SK-N-SH (cell line): ENCODE results near the gene HEATR3. TPM values are rescaled to one million over a fixed set of nuclear protein-coding genes. Genes with fewer than 3 reads are reported as not detected.

Experiments used
- CTCF ChIA-PET: fragments of 300-600, 350-600 bp; formaldehyde crosslinking; extraction: SDS; loops from one replicate; lab custom pipeline; 2021; lab: Yijun Ruan, JAX
- POLR2A ChIA-PET: fragments of 350-600 bp; sonication (Branson Sonifier 250); formaldehyde crosslinking; extraction: SDS; loops from one replicate; lab custom pipeline; 2020; ENCODE audit warnings: antibody characterized with exemption, inconsistent platforms; lab: Yijun Ruan, JAX
- DNase-seq: peaks from one replicate; pipeline ENCODE4 v3.0.0; 2012
- H2AFZ ChIP-seq: fragments of 200-600 bp; sonication (generic); 2 replicates; pipeline ENCODE4 v1.8.1; 2016; ENCODE audit warnings: antibody characterized with exemption, mild to moderate bottlenecking, low read depth
- H3F3A ChIP-seq: fragments of 200-600 bp; sonication (generic); replicated peaks from 2 replicates; pipeline ENCODE3; 2016; ENCODE audit warnings: antibody characterized with exemption, mild to moderate bottlenecking; ENCODE audit not compliant: insufficient read depth
- H3K27ac ChIP-seq, 2 experiments: fragments of 200-500 bp in 1 of 2; fragments of 200-600 bp in 1 of 2; sonication (Bioruptor generic) in 1 of 2; sonication (generic), shearing (Covaris generic) in 1 of 2; 2 replicates each; pipeline versions ENCODE4 v1.5.1 to v1.6.1; 2014 to 2016; ENCODE audit warnings: low read depth in 2 of 2, inconsistent platforms in 1 of 2, low read length in 1 of 2, mild to moderate bottlenecking in 1 of 2, mixed read lengths in 1 of 2
- H3K27me3 ChIP-seq: fragments of 200-600 bp; sonication (generic), shearing (Covaris generic); 2 replicates; pipeline ENCODE4 v1.6.1; 2016; ENCODE audit warnings: mixed run types; ENCODE audit not compliant: insufficient read depth
- H3K36me3 ChIP-seq, 2 experiments: fragments of 200-500 bp in 1 of 2; fragments of 200-600 bp in 1 of 2; sonication (Bioruptor generic) in 1 of 2; sonication (generic) in 1 of 2; replicated peaks in 1 of 2; 2 replicates each; pipeline versions ENCODE3 to v1.5.1; 2014 to 2016; ENCODE audit warnings: low read length in 1 of 2, mild to moderate bottlenecking in 1 of 2; ENCODE audit not compliant: insufficient read depth in 2 of 2, control insufficient read depth in 1 of 2
- H3K4me1 ChIP-seq, 2 experiments: fragments of 200-500 bp in 1 of 2; fragments of 200-600 bp in 1 of 2; sonication (Bioruptor generic) in 1 of 2; sonication (generic), shearing (Covaris generic) in 1 of 2; 2 replicates each; pipeline versions ENCODE4 v1.5.1 to v1.6.1; 2014 to 2016; ENCODE audit warnings: low read depth in 1 of 2, low read length in 1 of 2, mixed run types in 1 of 2; ENCODE audit not compliant: insufficient read depth in 2 of 2, control insufficient read depth in 1 of 2
- H3K4me2 ChIP-seq: fragments of 200-600 bp; sonication (generic), shearing (Covaris generic); 2 replicates; pipeline ENCODE4 v1.6.1; 2017; ENCODE audit warnings: mixed run types
- H3K4me3 ChIP-seq, 2 experiments: fragments of 200-500 bp in 1 of 2; fragments of 200-600 bp in 1 of 2; sonication (Bioruptor generic) in 1 of 2; sonication (generic), shearing (Covaris generic) in 1 of 2; 2 replicates each; pipeline versions ENCODE4 v1.5.1 to v1.8.1; 2014 to 2016; ENCODE audit warnings: low read depth in 2 of 2, inconsistent platforms in 1 of 2, low read length in 1 of 2, mild to moderate bottlenecking in 1 of 2, mixed read lengths in 1 of 2, moderate library complexity in 1 of 2
- H3K79me2 ChIP-seq: fragments of 200-600 bp; sonication (generic); 2 replicates; pipeline ENCODE4 v1.8.1; 2017; ENCODE audit warnings: mild to moderate bottlenecking; ENCODE audit not compliant: insufficient read depth
- H3K9ac ChIP-seq: fragments of 200-600 bp; sonication (generic); 2 replicates; pipeline ENCODE4 v1.6.1; 2017; ENCODE audit warnings: mixed run types
- H3K9me2 ChIP-seq: fragments of 200-600 bp; sonication (generic); 2 replicates; pipeline ENCODE4 v1.6.1; 2017; ENCODE audit warnings: mixed run types
- H3K9me3 ChIP-seq: fragments of 200-600 bp; sonication (generic); 2 replicates; pipeline ENCODE4 v1.6.1; 2017; ENCODE audit warnings: mixed run types, mild to moderate bottlenecking, moderate library complexity
- H4K20me1 ChIP-seq: fragments of 200-600 bp; sonication (generic); 2 replicates; pipeline ENCODE4 v1.6.1; 2017; ENCODE audit warnings: mild to moderate bottlenecking, mixed run types; ENCODE audit not compliant: insufficient read depth
- CTCF ChIP-seq: fragments of 200-600 bp; sonication (generic); IDR thresholded peaks from 2 replicates; pipeline ENCODE4 v1.6.1; 2017; ENCODE audit warnings: antibody characterized with exemption, mild to moderate bottlenecking, moderate library complexity
- ELF1 ChIP-seq: IDR thresholded peaks from 2 replicates; pipeline ENCODE4 v1.4.0; 2012
- EP300 ChIP-seq, 2 experiments: IDR thresholded peaks; 2 replicates each; pipeline versions ENCODE4 v1.4.0 to v1.6.1; 2012; ENCODE audit warnings: borderline replicate concordance in 1 of 2, low read depth in 1 of 2, low read length in 1 of 2
- EZH2phosphoT487 ChIP-seq: fragments of 200-600 bp; sonication (generic); IDR thresholded peaks from 2 replicates; pipeline ENCODE4 v1.6.1; 2017; ENCODE audit warnings: low read depth, mixed run types, mild to moderate bottlenecking, antibody characterized with exemption, moderate library complexity, borderline replicate concordance
- FOXM1 ChIP-seq: IDR thresholded peaks from 2 replicates; pipeline ENCODE4 v1.4.0; 2012; ENCODE audit warnings: low read depth, mild to moderate bottlenecking
- GATA2 ChIP-seq: sonication (generic); formaldehyde crosslinking; IDR thresholded peaks from 2 replicates; pipeline ENCODE4 v1.5.0; 2020; ENCODE audit warnings: mild to moderate bottlenecking, missing genetic modification reagents
- MXI1 ChIP-seq: IDR thresholded peaks from 2 replicates; pipeline ENCODE4 v1.6.1; 2012; ENCODE audit warnings: mild to moderate bottlenecking, low read depth, low read length, improper control_type of control experiment
- POLR2AphosphoS5 ChIP-seq: IDR thresholded peaks from 2 replicates; pipeline ENCODE4 v1.6.1; 2012; ENCODE audit warnings: low read depth, low read length
- RCOR1 ChIP-seq: fragments of 150-350 bp; IDR thresholded peaks from 2 replicates; pipeline ENCODE4 v1.6.1; 2017; ENCODE audit warnings: antibody characterized with exemption, low read length
- RFX5 ChIP-seq: IDR thresholded peaks from 2 replicates; pipeline ENCODE4 v1.6.1; 2012; ENCODE audit warnings: mild to moderate bottlenecking, improper control_type of control experiment, low read length
- SMC3 ChIP-seq: IDR thresholded peaks from 2 replicates; pipeline ENCODE4 v1.6.1; 2012; ENCODE audit warnings: low read depth, low read length, improper control_type of control experiment
- TCF12 ChIP-seq: IDR thresholded peaks from 2 replicates; pipeline ENCODE4 v1.4.0; 2012
- TEAD4 ChIP-seq: IDR thresholded peaks from 2 replicates; pipeline ENCODE4 v1.4.0; 2012; ENCODE audit warnings: mild to moderate bottlenecking, borderline replicate concordance; ENCODE audit not compliant: insufficient read depth
- USF2 ChIP-seq: fragments of 150-350 bp; IDR thresholded peaks from 2 replicates; pipeline ENCODE4 v1.6.1; 2017; ENCODE audit warnings: antibody characterized with exemption, low read length, low read depth, borderline replicate concordance
- YY1 ChIP-seq: IDR thresholded peaks from 2 replicates; pipeline ENCODE4 v1.4.0; 2012; ENCODE audit warnings: low read depth, mild to moderate bottlenecking
- WGBS: methylation state at CpG from one replicate; pipeline ENCODE4 v1.1.6; 2017; ENCODE audit warnings: low lambda C conversion rate; 5-methylcytosine and 5-hydroxymethylcytosine counted together
- polyA plus RNA-seq, 3 experiments: library from polyadenylated mRNA; depleted of rRNA; stranded (reverse); fragments of >200 nt; gene quantifications; 2 replicates each; pipeline ENCODE4 v1.2.3, GENCODE V29; 2012
- TF ChIP-seq, protein P1 (sequence below): IDR thresholded peaks from 2 replicates; pipeline ENCODE4 v1.4.0; 2012; ENCODE audit warnings: low read depth, borderline replicate concordance
- TF ChIP-seq, protein P2 (sequence below): IDR thresholded peaks from 2 replicates; pipeline ENCODE4; 2012

HEATR3 gene
- polyA plus RNA-seq, 1 of the 3 experiments (the other 2 are of a cell fraction), result 10.1 TPM

GRCh38 chr16:50038286-50038685 lies 27.5 kb upstream of the HEATR3 start:
- Histone ChIP-seq H3K4me2 (no peak overlapping the region), H4K20me1 (no peaks in the 10 kb centered on the region), H3K9ac (no peak overlapping the region), H3K4me1 (peaks cover 2 to 14% of the 10 kb centered on the region in 2 experiments; a peak in 2 of 4 replicates), H3K4me3 (no peak overlapping the region), H3K9me2 (no peaks in the 10 kb centered on the region), H3K27ac (no peak overlapping the region), H3K27me3 (no peaks in the 10 kb centered on the region), H3K9me3 (no peaks in the 10 kb centered on the region), H2AFZ (no peak overlapping the region), H3F3A (peaks cover 23% of the 10 kb centered on the region), H3K36me3 (peaks cover 31 to 35% of the 10 kb centered on the region in 2 experiments), H3K79me2 (no peaks in the 10 kb centered on the region)
- DNase-seq, result no peak
- ChIA-PET POLR2A (no interaction called here), CTCF (interaction anchor here (4.1 kb wide), 1 partner anchor 13 kb away, joined by 22 read pairs; the partner anchor contains the start of gene CNEP1R1)
- TF ChIP-seq CTCF (no peak), YY1 (no peak), FOXM1 (no peak), RFX5 (no peak), EZH2phosphoT487 (no peak), ELF1 (no peak), TCF12 (no peak), GATA2 (CRISPR knock-in tag) (no peak), MXI1 (no peak), POLR2AphosphoS5 (no peak)
- TF ChIP-seq, protein P1, sequence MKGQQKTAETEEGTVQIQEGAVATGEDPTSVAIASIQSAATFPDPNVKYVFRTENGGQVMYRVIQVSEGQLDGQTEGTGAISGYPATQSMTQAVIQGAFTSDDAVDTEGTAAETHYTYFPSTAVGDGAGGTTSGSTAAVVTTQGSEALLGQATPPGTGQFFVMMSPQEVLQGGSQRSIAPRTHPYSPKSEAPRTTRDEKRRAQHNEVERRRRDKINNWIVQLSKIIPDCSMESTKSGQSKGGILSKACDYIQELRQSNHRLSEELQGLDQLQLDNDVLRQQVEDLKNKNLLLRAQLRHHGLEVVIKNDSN, result no peak
- TF ChIP-seq, protein P2, sequence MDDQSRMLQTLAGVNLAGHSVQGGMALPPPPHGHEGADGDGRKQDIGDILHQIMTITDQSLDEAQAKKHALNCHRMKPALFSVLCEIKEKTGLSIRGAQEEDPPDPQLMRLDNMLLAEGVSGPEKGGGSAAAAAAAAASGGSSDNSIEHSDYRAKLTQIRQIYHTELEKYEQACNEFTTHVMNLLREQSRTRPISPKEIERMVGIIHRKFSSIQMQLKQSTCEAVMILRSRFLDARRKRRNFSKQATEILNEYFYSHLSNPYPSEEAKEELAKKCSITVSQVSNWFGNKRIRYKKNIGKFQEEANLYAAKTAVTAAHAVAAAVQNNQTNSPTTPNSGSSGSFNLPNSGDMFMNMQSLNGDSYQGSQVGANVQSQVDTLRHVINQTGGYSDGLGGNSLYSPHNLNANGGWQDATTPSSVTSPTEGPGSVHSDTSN, result no peak
- 94% methylated on average over 4 of the region's 4 CpGs for WGBS

DNA sequence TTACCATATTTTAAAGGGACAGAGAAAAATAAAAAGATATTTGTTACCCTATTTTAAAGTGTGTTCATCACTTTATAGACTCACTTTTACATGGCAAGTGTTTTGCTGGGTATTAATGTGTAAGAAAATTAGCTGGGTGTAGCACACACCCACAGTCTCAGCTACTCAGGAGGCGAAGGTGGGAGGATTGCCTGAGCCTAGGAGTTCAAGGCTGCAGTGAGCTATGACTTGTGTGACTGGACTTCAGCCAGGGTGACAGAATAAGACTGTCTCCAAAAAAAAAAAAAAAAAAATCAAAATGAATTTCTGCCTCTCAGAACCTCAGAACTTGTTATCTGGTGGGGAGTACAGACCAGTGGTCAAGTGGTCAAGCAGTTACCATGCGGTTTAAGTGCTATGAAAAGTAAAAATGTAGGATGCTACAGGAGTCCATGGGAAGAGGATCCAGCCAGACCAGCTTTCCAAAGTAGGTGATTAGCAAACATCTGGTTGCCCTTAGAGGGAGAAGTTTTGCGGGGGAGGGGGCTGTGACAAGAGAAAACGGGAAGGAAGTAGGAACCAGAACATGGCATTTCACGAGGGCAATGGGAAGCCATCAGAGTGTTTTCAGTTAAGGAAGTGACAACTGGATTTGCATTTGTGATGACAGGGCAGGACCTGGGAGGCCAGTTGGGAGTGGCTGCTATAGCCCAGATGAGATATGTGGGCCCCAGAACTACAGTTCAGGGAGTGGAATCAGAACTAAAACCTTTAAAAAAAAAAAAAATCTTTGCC lies 26.8 kb upstream of the HEATR3 start:
- POLR2A ChIA-PET, result no interaction called here
- whole genome bisulfite sequencing, result 86% methylated on average over 5 of the region's 5 CpGs
- Histone ChIP-seq H3K9me3 (no peaks in the 10 kb centered on the region), H3K4me3 (no peak overlapping the region), H3K9ac (no peak overlapping the region), H2AFZ (no peak overlapping the region), H3F3A (peaks cover 23% of the 10 kb centered on the region), H3K4me2 (no peak overlapping the region), H3K36me3 (peaks cover 29 to 32% of the 10 kb centered on the region in 2 experiments), H3K27ac (no peak overlapping the region), H3K27me3 (no peaks in the 10 kb centered on the region), H3K4me1 (peaks cover 2 to 14% of the 10 kb centered on the region in 2 experiments; a peak in 2 of 4 replicates), H4K20me1 (no peaks in the 10 kb centered on the region), H3K9me2 (no peaks in the 10 kb centered on the region), H3K79me2 (no peaks in the 10 kb centered on the region)
- DNase-seq, result no peak
- CTCF ChIA-PET, result interaction anchor here (4.1 kb wide), 1 partner anchor 14 kb away, joined by 22 read pairs; the partner anchor contains the start of gene CNEP1R1
- TF ChIP-seq EP300 (IDR thresholded peaks at IDR 0.05; ENCODE audit: borderline replicate concordance in 1 of 2, low read depth in 1 of 2, low read length in 1 of 2) (no peak), TCF12 (no peak), SMC3 (no peak), FOXM1 (no peak), RCOR1 (no peak), USF2 (no peak), TEAD4 (no peak)
